GM23248 (cell line): ENCODE results near the gene PDE3A. TPM values are rescaled to one million over a fixed set of nuclear protein-coding genes. Genes with fewer than 3 reads are reported as not detected.

Experiments used
- DNase-seq: peaks from one replicate; pipeline ENCODE4 v3.0.0-alpha.2; 2015
- H2AFZ ChIP-seq: fragments of 200-600 bp; sonication (generic); 2 replicates; pipeline ENCODE4 v1.6.1; 2016; ENCODE audit warnings: antibody characterized with exemption
- H3F3A ChIP-seq: fragments of 200-600 bp; sonication (generic); 2 replicates; pipeline ENCODE4 v1.6.1; 2016; ENCODE audit warnings: mild to moderate bottlenecking, antibody characterized with exemption, mixed run types; ENCODE audit not compliant: insufficient read depth
- H3K27ac ChIP-seq: fragments of 200-600 bp; sonication (generic); 2 replicates; pipeline ENCODE4 v1.5.1; 2016; ENCODE audit warnings: mild to moderate bottlenecking
- H3K27me3 ChIP-seq: fragments of 200-600 bp; sonication (generic); replicated peaks from 2 replicates; pipeline ENCODE4 v1.6.1; 2016; ENCODE audit warnings: mild to moderate bottlenecking; ENCODE audit not compliant: insufficient read depth
- H3K36me3 ChIP-seq: fragments of 200-600 bp; sonication (generic); 2 replicates; pipeline ENCODE4 v1.6.1; 2016; ENCODE audit warnings: low read depth, mild to moderate bottlenecking
- H3K4me1 ChIP-seq: fragments of 200-600 bp; sonication (generic); 2 replicates; pipeline ENCODE4 v1.6.1; 2016; ENCODE audit warnings: mild to moderate bottlenecking; ENCODE audit not compliant: insufficient read depth
- H3K4me2 ChIP-seq: fragments of 200-600 bp; sonication (generic); one replicate; pipeline ENCODE4 v1.6.1; 2016; ENCODE audit warnings: mild to moderate bottlenecking; ENCODE audit not compliant: unreplicated experiment
- H3K4me3 ChIP-seq: fragments of 200-600 bp; sonication (generic); 2 replicates; pipeline ENCODE4 v1.5.1; 2016; ENCODE audit warnings: mild to moderate bottlenecking
- H3K79me2 ChIP-seq: fragments of 200-600 bp; sonication (generic); 2 replicates; pipeline ENCODE4 v1.6.1; 2016; ENCODE audit warnings: mild to moderate bottlenecking; ENCODE audit not compliant: insufficient read depth
- H3K9ac ChIP-seq: fragments of 200-600 bp; sonication (generic); 2 replicates; pipeline ENCODE4 v1.6.1; 2016; ENCODE audit warnings: mild to moderate bottlenecking
- H3K9me2 ChIP-seq: fragments of 200-600 bp; sonication (generic); 2 replicates; pipeline ENCODE4 v1.6.1; 2016; ENCODE audit warnings: mixed run types, mild to moderate bottlenecking, moderate library complexity; ENCODE audit not compliant: insufficient read depth
- H3K9me3 ChIP-seq: fragments of 200-600 bp; sonication (generic); one replicate; pipeline ENCODE4 v1.6.1; 2017; ENCODE audit warnings: low read depth
- H4K20me1 ChIP-seq: fragments of 200-600 bp; sonication (generic); 2 replicates; pipeline ENCODE4 v1.6.0; 2016; ENCODE audit not compliant: insufficient read depth
- EZH2 ChIP-seq: fragments of 200-600 bp; sonication (generic); IDR thresholded peaks from 2 replicates; pipeline ENCODE4 v1.6.1; 2018; ENCODE audit warnings: antibody characterized with exemption, mild to moderate bottlenecking; ENCODE audit not compliant: insufficient read depth, poor library complexity, severe bottlenecking
- EZH2phosphoT487 ChIP-seq: fragments of 200-600 bp; sonication (generic); IDR thresholded peaks from 2 replicates; pipeline ENCODE4 v1.6.1; 2018; ENCODE audit warnings: antibody characterized with exemption, moderate library complexity, mild to moderate bottlenecking, low read depth; ENCODE audit not compliant: insufficient read depth
- WGBS, 2 experiments: methylation state at CpG; one replicate each; pipeline ENCODE4 v1.1.6; 2015 to 2017; ENCODE audit warnings: low lambda C conversion rate in 2 of 2, low coverage in 1 of 2; ENCODE audit errors: missing lambda C conversion rate in 2 of 2; 5-methylcytosine and 5-hydroxymethylcytosine counted together
- in situ Hi-C: fragments of 300-500 bp; cut with MboI; formaldehyde crosslinking; loops from 2 replicates; pipeline ENCODE4 v1.15.0; 2020
- polyA plus RNA-seq: library from polyadenylated mRNA; unstranded; fragments of >200 nt; fragmentation: Nextera tagmentation; extraction: Ambion mirVana; gene quantifications from 2 replicates; pipeline ENCODE4 v1.2.1, GENCODE V29; 2016
- total RNA-seq: library from RNA; depleted of rRNA; stranded (reverse); fragments of >200 nt; shearing (Covaris generic); gene quantifications from 2 replicates; pipeline ENCODE4 v1.2.3, GENCODE V29; 2014

Gene PDE3A
- total and polyA plus RNA-seq, 2 experiments from 2014 or later: 0.11 to 0.43 TPM

DNA sequence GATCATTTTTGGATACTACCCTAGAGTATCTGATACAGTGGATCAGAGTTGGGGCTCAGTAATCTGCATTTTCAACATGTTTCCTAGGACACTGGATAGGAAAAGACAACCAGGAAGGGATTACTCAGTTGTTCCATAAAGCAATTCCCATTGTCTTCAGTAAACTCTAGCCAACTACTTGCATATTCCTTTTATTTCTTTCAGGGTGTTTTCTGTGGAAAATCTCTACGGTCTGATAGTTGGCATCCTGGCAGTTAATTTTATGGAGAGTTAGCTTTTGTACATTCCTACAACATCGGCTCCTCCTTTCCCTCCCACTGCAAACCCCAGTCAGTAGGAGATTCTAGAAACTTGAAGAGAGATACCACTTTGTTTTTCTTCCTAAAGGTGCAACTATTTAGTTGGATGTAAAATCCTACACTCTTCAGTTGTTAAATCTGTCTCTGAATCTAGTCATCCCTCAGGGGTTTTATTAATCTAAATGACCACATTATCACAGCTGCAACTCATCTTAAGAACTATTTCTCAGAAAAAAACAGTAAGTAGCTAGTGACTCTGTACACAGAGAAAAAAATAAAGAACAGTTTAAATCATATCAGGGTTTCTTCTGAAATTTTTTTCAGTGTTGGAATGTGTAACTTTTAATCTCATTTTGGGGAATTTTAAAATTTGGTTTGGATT, 103.9 kb downstream of the PDE3A start:
- no peak for TF ChIP-seq EZH2phosphoT487
- TF ChIP-seq EZH2: no peak
- H3K4me1 ChIP-seq: no peaks in the 10 kb centered on the region

GRCh38 chr12:20473133-20473532, 104.8 kb downstream of the PDE3A start:
- Histone ChIP-seq H3K9me2 (no peaks in the 10 kb centered on the region), H3K9ac (no peak overlapping the region), H4K20me1 (no peaks in the 10 kb centered on the region), H3K9me3 (no peaks in the 10 kb centered on the region), H3K4me2 (no peak overlapping the region), H3K36me3 (no peaks in the 10 kb centered on the region), H3K4me1 (no peaks in the 10 kb centered on the region), H3F3A (no peaks in the 10 kb centered on the region), H3K79me2 (no peaks in the 10 kb centered on the region), H3K27ac (no peak overlapping the region), H3K4me3 (no peak overlapping the region), H2AFZ (no peak overlapping the region), H3K27me3 (no peaks in the 10 kb centered on the region)
- TF ChIP-seq EZH2phosphoT487: no peak
- TF ChIP-seq EZH2: no peak
- 90 to 93% methylated on average over 5 of the region's 5 CpGs for WGBS, 2 experiments
- in situ Hi-C loops: no loop called here
- no peak for DNase-seq

More for the DNA sequence above, 103.9 kb downstream of the PDE3A start:
- WGBS, 2 experiments: 5 to 11% methylated on average over 2 of the region's 2 CpGs
- Histone ChIP-seq H3K4me2 (no peak overlapping the region), H3K9me2 (no peaks in the 10 kb centered on the region), H3K9me3 (no peaks in the 10 kb centered on the region), H3K9ac (no peak overlapping the region), H3K27me3 (no peaks in the 10 kb centered on the region), H3K36me3 (no peaks in the 10 kb centered on the region), H4K20me1 (no peaks in the 10 kb centered on the region), H3K79me2 (no peaks in the 10 kb centered on the region), H3K4me3 (no peak overlapping the region), H3F3A (no peaks in the 10 kb centered on the region), H2AFZ (peak overlapping the region; percentile 56), H3K27ac (no peak overlapping the region)
- in situ Hi-C loops: no loop called here
- no peak for DNase-seq

- Histone ChIP-seq H3K27me3 (no peaks in the 10 kb centered on the region), H4K20me1 (no peaks in the 10 kb centered on the region), H3K9ac (no peak overlapping the region), H3K36me3 (no peaks in the 10 kb centered on the region), H2AFZ (0 out of 2 replicates have a peak overlapping the region, but pooled peaks have one; percentile 14), H3K9me2 (no peaks in the 10 kb centered on the region), H3K79me2 (no peaks in the 10 kb centered on the region), H3F3A (no peaks in the 10 kb centered on the region), H3K4me3 (no peak overlapping the region), H3K27ac (no peak overlapping the region), H3K9me3 (no peaks in the 10 kb centered on the region), H3K4me1 (no peaks in the 10 kb centered on the region), H3K4me2 (no peak overlapping the region)
- DNase-seq: no peak
- TF ChIP-seq EZH2 (no peak), EZH2phosphoT487 (no peak)
- in situ Hi-C loops: no loop called here
- 89 to 92% methylated on average over 6 of the region's 6 CpGs for WGBS, 2 experiments
Observed at GRCh38 chr12:20474016-20474415, 105.7 kb downstream of the PDE3A start.

- 0 out of 2 replicates have a peak overlapping the region, but pooled peaks have one; percentile 14 for H2AFZ ChIP-seq
- 83 to 87% methylated on average over 4 of the region's 4 CpGs for WGBS, 2 experiments
Observed at GRCh38 chr12:20474443-20474842, 106.1 kb downstream of the PDE3A start.

More at GRCh38 chr12:20474443-20474842, 106.1 kb downstream of the PDE3A start:
- H3K9ac ChIP-seq: no peak overlapping the region
- no peak overlapping the region for H3K27ac ChIP-seq
- H3K9me2 ChIP-seq: no peaks in the 10 kb centered on the region
- H3K36me3 ChIP-seq: no peaks in the 10 kb centered on the region
- no peaks in the 10 kb centered on the region for H3K27me3 ChIP-seq
- in situ Hi-C loops: no loop called here
- no peak overlapping the region for H3K4me2 ChIP-seq
- no peak for TF ChIP-seq EZH2phosphoT487
- TF ChIP-seq EZH2: no peak
- H3K4me1 ChIP-seq: no peaks in the 10 kb centered on the region
- DNase-seq: no peak
- H3K79me2 ChIP-seq: no peaks in the 10 kb centered on the region
- H3K9me3 ChIP-seq: no peaks in the 10 kb centered on the region
- no peaks in the 10 kb centered on the region for H3F3A ChIP-seq
- no peaks in the 10 kb centered on the region for H4K20me1 ChIP-seq
- H3K4me3 ChIP-seq: no peak overlapping the region
